Measurements from ENCODE around the gene TNFRSF12A. TPM values are rescaled to one million over a fixed set of nuclear protein-coding genes. Genes with fewer than 3 reads are reported as not detected.

Gene TNFRSF12A
- total and polyA plus RNA-seq, 2 of the 8 experiments (the other 6 are each of a cell fraction or from before 2014, with no cell fraction given): 81.0 to 82.5 TPM

DNA sequence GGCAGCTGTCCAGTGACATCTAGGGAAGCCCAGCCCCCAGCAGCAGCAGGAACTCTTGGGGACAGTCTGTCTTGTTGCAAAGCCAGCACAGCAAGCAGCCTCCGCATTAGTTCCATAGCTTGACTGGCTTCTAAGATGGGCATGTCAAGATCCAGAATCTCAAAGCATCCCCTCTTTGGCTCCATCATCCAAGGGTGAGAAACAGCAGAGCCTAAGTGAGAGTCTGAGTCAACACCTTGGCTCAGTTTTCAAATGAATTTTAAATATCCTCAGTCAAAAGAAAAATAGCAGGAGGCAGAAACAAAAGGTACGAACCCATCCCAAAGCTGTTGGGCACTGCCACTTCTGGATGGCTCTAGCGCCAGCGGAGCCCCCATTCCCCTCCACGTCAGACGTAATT, 5.2 kb upstream of the TNFRSF12A start:
- H3K4me2 ChIP-seq (ENCODE audit: insufficient read depth in 1 of 2, low read depth in 2 of 2, low read length in 2 of 2): peak overlapping the region in 1 of 2 experiments; percentile 80; a peak in 1 of 4 replicates
- no peak overlapping the region for H4K91ac ChIP-seq (replicated peaks; ENCODE audit: insufficient read length, low read length)
- H2BK15ac ChIP-seq (ENCODE audit: low read length): 0 out of 2 replicates have a peak overlapping the region, but pooled peaks have one; percentile 61
- H3K27me3 ChIP-seq (replicated peaks in 1 of 4; ENCODE audit: control insufficient read depth in 3 of 4, extremely low read depth in 1 of 4, insufficient read depth in 3 of 4, low read length in 3 of 4): no peaks in the 10 kb centered on the region; a peak in 1 of 7 replicates
- no peak overlapping the region for H2BK120ac ChIP-seq (replicated peaks; ENCODE audit: low read depth, low read length)
- no peak overlapping the region for H2AFZ ChIP-seq (ENCODE audit: low read length)
- H3K56ac ChIP-seq (replicated peaks; ENCODE audit: insufficient read length, low read depth, low read length): no peak overlapping the region
- peaks cover 6 to 20% (median 12%) of the 10 kb centered on the region in 4 experiments; a peak in 7 of 8 replicates for H3K36me3 ChIP-seq (ENCODE audit: control insufficient read depth in 2 of 4, insufficient read depth in 4 of 4, low read length in 3 of 4)
- H3K18ac ChIP-seq (ENCODE audit: extremely low read depth, low read length): no peak overlapping the region
- CTCF ChIA-PET (ENCODE audit: partially characterized antibody): interaction anchor here (0.8 to 11.3 kb wide), 7 partner anchors 10 to 45 kb away, joined by 3 to 213 read pairs (median 4); no protein-coding TSS in a partner anchor
- H2BK20ac ChIP-seq (ENCODE audit: low read length): no peak overlapping the region
- H3K4ac ChIP-seq (replicated peaks; ENCODE audit: insufficient read length, low read depth, low read length): no peak overlapping the region
- H2AK5ac ChIP-seq (ENCODE audit: low read depth, low read length): no peak overlapping the region
- no peak overlapping the region for H3K9ac ChIP-seq (replicated peaks in 1 of 4; ENCODE audit: extremely low read depth in 1 of 4, low read depth in 3 of 4, low read length in 3 of 4)
- no peaks in the 10 kb centered on the region for H3K9me3 ChIP-seq (ENCODE audit: insufficient read depth in 2 of 2, low read depth in 1 of 2, low read length in 1 of 2)
- peaks cover 11 to 28% of the 10 kb centered on the region in 2 experiments for H3K79me2 ChIP-seq (ENCODE audit: control insufficient read depth in 1 of 2, insufficient read depth in 2 of 2, low read length in 2 of 2)
- peaks cover 22% of the 10 kb centered on the region for H3K23me2 ChIP-seq (ENCODE audit: low read depth, low read length)
- H4K20me1 ChIP-seq (replicated peaks in 1 of 2; ENCODE audit: control insufficient read depth in 1 of 2, insufficient read depth in 2 of 2, low read length in 2 of 2): peaks cover 16 to 32% of the 10 kb centered on the region in 2 experiments
- no peak overlapping the region for H3K23ac ChIP-seq (ENCODE audit: insufficient read length)
- POLR2A ChIA-PET (ENCODE audit: partially characterized antibody): interaction anchor here (0.8 to 35.7 kb wide), 13 partner anchors 2 to 84 kb away, joined by 3 to 1808 read pairs (median 4); partner anchors contain the start of genes BICDL2, CLDN6, CLDN9 and HCFC1R1
- no peak overlapping the region for H3K27ac ChIP-seq (ENCODE audit: low read depth, low read length)
- DNase-seq (ENCODE audit: low read depth in 1 of 2, low spot score in 2 of 2): no peak
- 0 out of 8 replicates have a peak overlapping the region, but pooled peaks of 1 of the 4 experiments have one; percentile 5 for H3K4me3 ChIP-seq (ENCODE audit: extremely low read depth in 1 of 4, insufficient read depth in 2 of 4, low read depth in 3 of 4, low read length in 4 of 4)
- H3K79me1 ChIP-seq (ENCODE audit: low read depth, low read length): peaks cover 11% of the 10 kb centered on the region; the same call in 1 of the 2 replicates
- H4K8ac ChIP-seq (ENCODE audit: extremely low read depth, insufficient read depth, low read length): no peak overlapping the region
- H3K14ac ChIP-seq (ENCODE audit: insufficient read length): no peak overlapping the region
- no peak overlapping the region for H2BK12ac ChIP-seq (ENCODE audit: low read depth, low read length)
- H3K4me1 ChIP-seq (replicated peaks in 1 of 4; ENCODE audit: control insufficient read depth in 3 of 4, insufficient read depth in 4 of 4, low read length in 3 of 4): peaks cover 12 to 47% (median 41%) of the 10 kb centered on the region in 4 experiments
- no peak for FAIRE-seq
- 94% methylated on average over 6 of the region's 6 CpGs; no CpG with 5 or more reads in 1 of the 2 experiments for WGBS, 2 experiments (ENCODE audit: extremely low coverage in 1 of 2, insufficient coverage in 1 of 2, insufficient read length in 1 of 2, insufficient replicate concordance in 2 of 2, low coverage in 1 of 2, low lambda C conversion rate in 2 of 2, missing lambda C conversion rate in 1 of 2)
- H4K5ac ChIP-seq (ENCODE audit: insufficient read length, low read depth, low read length): no peak overlapping the region
- H2BK5ac ChIP-seq (ENCODE audit: low read depth, low read length): no peak overlapping the region
- TF ChIP-seq CBX5 (IDR thresholded peaks at IDR 0.05; ENCODE audit: low read depth, low read length) (no peak), NRF1 (IDR thresholded peaks at IDR 0.05; ENCODE audit: low read depth, low read length) (no peak), TAF7 (optimal IDR thresholded peaks at IDR 0.05; ENCODE audit: borderline replicate concordance, low read depth, low read length) (no peak), POLR2A (IDR thresholded peaks at IDR 0.05; ENCODE audit: control extremely low read depth in 1 of 2, low read depth in 2 of 2, low read length in 2 of 2) (peak in 1 of 2 experiments; percentile 44; a peak in 1 of 3 replicates), PHF8 (conservative IDR thresholded peaks at IDR 0.05; ENCODE audit: low read depth, low read length) (no peak), NANOG (IDR thresholded peaks at IDR 0.05; ENCODE audit: insufficient read depth, low read depth, low read length, poor library complexity, severe bottlenecking) (no peak), CBX8 (IDR thresholded peaks at IDR 0.05; ENCODE audit: borderline replicate concordance, low read depth, low read length) (no peak), POU5F1 (IDR thresholded peaks at IDR 0.05; ENCODE audit: low read depth, low read length) (no peak), BCL11A (IDR thresholded peaks at IDR 0.05; ENCODE audit: low read depth in 2 of 2, low read length in 2 of 2) (no peak), RFX5 (IDR thresholded peaks at IDR 0.05; ENCODE audit: borderline replicate concordance, low read depth, low read length) (no peak)
